Smooth muscle cell (in vitro differentiated cells): ENCODE measurements around the gene LYAR. TPM values are rescaled to one million over a fixed set of nuclear protein-coding genes. Genes with fewer than 3 reads are reported as not detected.

Experiments
- DNase-seq: peaks from one replicate; lab custom pipeline; 2025; ENCODE audit not compliant: unreplicated experiment; lab: John Stamatoyannopoulos, UW
- H2AFZ ChIP-seq: fragments of 200-600 bp; sonication (generic); 2 replicates; pipeline ENCODE4 v1.6.0; 2016; ENCODE audit warnings: antibody characterized with exemption, low read depth, mild to moderate bottlenecking
- H3F3A ChIP-seq: fragments of 200-600 bp; sonication (generic); 2 replicates; pipeline ENCODE4 v1.6.0; 2017; ENCODE audit warnings: antibody characterized with exemption, low read depth
- H3K27ac ChIP-seq: fragments of 200-600 bp; sonication (generic); 2 replicates; pipeline ENCODE4 v1.5.1; 2016; ENCODE audit warnings: low read depth, mild to moderate bottlenecking
- H3K27me3 ChIP-seq: fragments of 200-600 bp; sonication (generic); 2 replicates; pipeline ENCODE4 v1.6.1; 2016; ENCODE audit warnings: low read depth, mild to moderate bottlenecking
- H3K36me3 ChIP-seq: fragments of 200-600 bp; sonication (generic); 2 replicates; pipeline ENCODE4 v1.5.1; 2016; ENCODE audit warnings: low read depth
- H3K4me1 ChIP-seq: fragments of 200-600 bp; sonication (generic); 2 replicates; pipeline ENCODE4 v1.5.1; 2016; ENCODE audit warnings: low read depth
- H3K4me2 ChIP-seq: fragments of 200-600 bp; sonication (generic); 2 replicates; pipeline ENCODE4 v1.6.0; 2016; ENCODE audit warnings: mild to moderate bottlenecking
- H3K4me3 ChIP-seq: fragments of 200-600 bp; sonication (generic); 2 replicates; pipeline ENCODE4 v1.5.1; 2016; ENCODE audit warnings: mild to moderate bottlenecking
- H3K79me2 ChIP-seq: fragments of 200-600 bp; sonication (generic); 2 replicates; pipeline ENCODE4 v1.6.0; 2016; ENCODE audit warnings: low read depth, mild to moderate bottlenecking
- H3K9ac ChIP-seq: fragments of 200-600 bp; sonication (generic); 2 replicates; pipeline ENCODE4 v1.6.0; 2016; ENCODE audit warnings: low read depth
- H3K9me3 ChIP-seq: fragments of 200-600 bp; sonication (generic); replicated peaks from 2 replicates; pipeline ENCODE4 v1.5.1; 2016; ENCODE audit warnings: low read depth
- H4K20me1 ChIP-seq: fragments of 200-600 bp; sonication (generic); 2 replicates; pipeline ENCODE4 v1.6.0; 2016; ENCODE audit warnings: low read depth
- WGBS: methylation state at CpG from one replicate; pipeline ENCODE4 v1.1.7; 2016; ENCODE audit warnings: low lambda C conversion rate; 5-methylcytosine and 5-hydroxymethylcytosine counted together
- polyA plus RNA-seq: library from polyadenylated mRNA; unstranded; fragments of >200 nt; fragmentation: Nextera tagmentation; extraction: Ambion mirVana; gene quantifications from 2 replicates; pipeline ENCODE4 v1.2.1, GENCODE V29; 2016
- total RNA-seq: library from RNA; depleted of rRNA; stranded (reverse); fragments of >200 nt; gene quantifications from 2 replicates; pipeline ENCODE4 v1.2.3, GENCODE V29; 2014
- TF ChIP-seq, protein P1 (sequence below): fragments of 200-600 bp; sonication (generic); IDR thresholded peaks from 2 replicates; pipeline ENCODE4 v1.5.1; 2017; ENCODE audit warnings: borderline replicate concordance, mild to moderate bottlenecking, antibody characterized with exemption; ENCODE audit not compliant: insufficient read depth, poor library complexity, severe bottlenecking

Gene LYAR, protein sequence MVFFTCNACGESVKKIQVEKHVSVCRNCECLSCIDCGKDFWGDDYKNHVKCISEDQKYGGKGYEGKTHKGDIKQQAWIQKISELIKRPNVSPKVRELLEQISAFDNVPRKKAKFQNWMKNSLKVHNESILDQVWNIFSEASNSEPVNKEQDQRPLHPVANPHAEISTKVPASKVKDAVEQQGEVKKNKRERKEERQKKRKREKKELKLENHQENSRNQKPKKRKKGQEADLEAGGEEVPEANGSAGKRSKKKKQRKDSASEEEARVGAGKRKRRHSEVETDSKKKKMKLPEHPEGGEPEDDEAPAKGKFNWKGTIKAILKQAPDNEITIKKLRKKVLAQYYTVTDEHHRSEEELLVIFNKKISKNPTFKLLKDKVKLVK
- 12.5 and 13.7 TPM in 2 replicates for total RNA-seq
- polyA plus RNA-seq = 8.1 and 11.4 TPM in 2 replicates

DNA sequence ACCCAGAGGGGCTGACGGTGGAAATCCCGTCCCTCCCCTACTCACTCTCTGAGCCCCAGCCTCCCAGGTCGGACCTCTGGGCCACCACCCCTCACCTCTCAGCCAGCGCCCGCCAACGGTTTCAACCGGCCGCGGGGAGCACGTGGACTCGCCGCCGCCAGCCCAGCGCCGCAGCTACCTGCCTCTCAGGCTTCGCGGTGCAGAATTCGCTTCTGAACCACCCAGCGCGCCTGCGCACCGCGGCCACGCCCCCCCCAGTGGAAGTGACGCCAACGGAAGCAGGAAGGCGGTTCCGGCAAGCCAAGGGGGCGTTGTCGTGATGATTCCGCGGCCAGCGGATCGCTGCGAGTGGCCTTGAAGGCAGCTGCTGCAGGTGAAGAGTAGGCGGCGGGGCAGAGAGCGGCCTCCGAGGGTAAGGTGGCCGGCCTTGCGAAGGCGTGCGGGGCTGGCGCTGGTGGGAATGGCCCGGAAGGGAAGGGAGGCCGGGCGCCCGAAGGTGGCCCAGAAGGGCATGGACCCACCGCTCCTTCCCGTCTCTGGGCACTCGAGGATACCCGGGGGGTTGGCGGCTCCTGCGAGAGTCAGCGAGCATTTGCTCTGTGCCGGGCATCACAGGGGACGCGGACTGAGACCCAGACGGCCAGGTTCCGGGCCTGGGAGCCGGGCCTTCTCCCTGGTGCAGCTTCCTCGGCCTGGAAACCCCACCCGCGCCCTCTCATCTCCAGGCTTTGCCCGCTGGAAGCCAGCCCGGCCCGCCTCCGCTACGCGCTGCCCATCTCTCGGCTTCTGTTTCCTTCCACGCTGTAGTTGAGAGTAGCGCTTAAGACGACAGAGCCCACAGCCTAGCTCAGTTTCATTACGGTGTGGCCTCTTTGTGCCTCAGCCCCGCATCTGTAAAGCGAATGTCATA, at the start of gene LYAR, which contains the start of gene ZBTB49:
Gene LYAR, minus strand, starts transcription at position 214 of the 910 bp plus-strand sequence. CDS start 6,412 bp downstream, outside the sequence.
Gene ZBTB49, plus strand, starts transcription at position 311 of the 910 bp plus-strand sequence. CDS start 9,695 bp downstream, outside the sequence.
- peak within 1 kb of the TSS; percentile 86 for H3K4me3 ChIP-seq
- no peaks in the 10 kb centered on the region for H3F3A ChIP-seq
- peak within 1 kb of the TSS; percentile 63 for H3K9ac ChIP-seq
- peak within 1 kb of the TSS; percentile 27 for H3K27ac ChIP-seq
- peaks cover 6% of the 10 kb centered on the region for H3K4me1 ChIP-seq
- H4K20me1 ChIP-seq = peaks cover 6% of the 10 kb centered on the region
- WGBS = under 1% methylated on average over 75 of the region's 77 CpGs
- peak within 1 kb of the TSS; percentile 89 for H3K4me2 ChIP-seq
- DNase-seq = peak; percentile 89
- H2AFZ ChIP-seq = peak within 1 kb of the TSS; percentile 93
- TF ChIP-seq, protein P1, sequence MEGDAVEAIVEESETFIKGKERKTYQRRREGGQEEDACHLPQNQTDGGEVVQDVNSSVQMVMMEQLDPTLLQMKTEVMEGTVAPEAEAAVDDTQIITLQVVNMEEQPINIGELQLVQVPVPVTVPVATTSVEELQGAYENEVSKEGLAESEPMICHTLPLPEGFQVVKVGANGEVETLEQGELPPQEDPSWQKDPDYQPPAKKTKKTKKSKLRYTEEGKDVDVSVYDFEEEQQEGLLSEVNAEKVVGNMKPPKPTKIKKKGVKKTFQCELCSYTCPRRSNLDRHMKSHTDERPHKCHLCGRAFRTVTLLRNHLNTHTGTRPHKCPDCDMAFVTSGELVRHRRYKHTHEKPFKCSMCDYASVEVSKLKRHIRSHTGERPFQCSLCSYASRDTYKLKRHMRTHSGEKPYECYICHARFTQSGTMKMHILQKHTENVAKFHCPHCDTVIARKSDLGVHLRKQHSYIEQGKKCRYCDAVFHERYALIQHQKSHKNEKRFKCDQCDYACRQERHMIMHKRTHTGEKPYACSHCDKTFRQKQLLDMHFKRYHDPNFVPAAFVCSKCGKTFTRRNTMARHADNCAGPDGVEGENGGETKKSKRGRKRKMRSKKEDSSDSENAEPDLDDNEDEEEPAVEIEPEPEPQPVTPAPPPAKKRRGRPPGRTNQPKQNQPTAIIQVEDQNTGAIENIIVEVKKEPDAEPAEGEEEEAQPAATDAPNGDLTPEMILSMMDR = no peak
- peaks cover 70% of the 10 kb centered on the region for H3K79me2 ChIP-seq
- H3K27me3 ChIP-seq = no peaks in the 10 kb centered on the region
- no peaks in the 10 kb centered on the region for H3K9me3 ChIP-seq
- no peaks in the 10 kb centered on the region for H3K36me3 ChIP-seq

GRCh38 chr4:4339504-4340085, 49.6 kb upstream of the LYAR start:
- peak overlapping the region; percentile 62 for H3K4me2 ChIP-seq
- no peaks in the 10 kb centered on the region for H3F3A ChIP-seq
- no peaks in the 10 kb centered on the region for H3K36me3 ChIP-seq
- no peaks in the 10 kb centered on the region for H3K27me3 ChIP-seq
- WGBS = 25% methylated on average over 21 of the region's 21 CpGs
- no peak overlapping the region for H2AFZ ChIP-seq
- H3K27ac ChIP-seq = no peak overlapping the region
- H3K4me1 ChIP-seq = no peaks in the 10 kb centered on the region
- peak overlapping the region; percentile 3 for H3K4me3 ChIP-seq
- H3K9me3 ChIP-seq = no peaks in the 10 kb centered on the region
- TF ChIP-seq, protein P1 = no peak
- no peak overlapping the region for H3K9ac ChIP-seq
- H4K20me1 ChIP-seq = no peaks in the 10 kb centered on the region
- no peak for DNase-seq
- H3K79me2 ChIP-seq = no peaks in the 10 kb centered on the region

GRCh38 chr4:4338210-4339001, 48.5 kb upstream of the LYAR start:
- no peak overlapping the region for H2AFZ ChIP-seq
- no peak overlapping the region for H3K4me2 ChIP-seq
- TF ChIP-seq, protein P1 = no peak
- no peak for DNase-seq
- H3K4me1 ChIP-seq = no peaks in the 10 kb centered on the region
- H3K27me3 ChIP-seq = no peaks in the 10 kb centered on the region
- no peaks in the 10 kb centered on the region for H4K20me1 ChIP-seq
- no peak overlapping the region for H3K9ac ChIP-seq
- H3K79me2 ChIP-seq = no peaks in the 10 kb centered on the region
- H3F3A ChIP-seq = no peaks in the 10 kb centered on the region
- no peaks in the 10 kb centered on the region for H3K36me3 ChIP-seq
- no peak overlapping the region for H3K4me3 ChIP-seq
- WGBS = 88% methylated on average over 11 of the region's 11 CpGs
- H3K27ac ChIP-seq = no peak overlapping the region
- H3K9me3 ChIP-seq = no peaks in the 10 kb centered on the region
